OCI-LY1 (cell line): ENCODE data around the gene AP2A2.

Source experiments
- H2AFZ ChIP-seq: fragments of 200-600 bp; sonication (generic), shearing (Covaris generic); 2 replicates; pipeline ENCODE4 v1.6.0; 2014; ENCODE audit warnings: antibody characterized with exemption, mild to moderate bottlenecking, low read length
- H3F3A ChIP-seq: fragments of 200-600 bp; sonication (generic), shearing (Covaris generic); 2 replicates; pipeline ENCODE4 v1.6.0; 2014; ENCODE audit warnings: mild to moderate bottlenecking, antibody characterized with exemption, low read length, moderate library complexity; ENCODE audit not compliant: insufficient read depth
- H3K27ac ChIP-seq: fragments of 200-600 bp; sonication (generic); 2 replicates; pipeline ENCODE4 v1.5.1; 2014; ENCODE audit warnings: low read length, mixed run types, mild to moderate bottlenecking, low read depth; ENCODE audit not compliant: poor library complexity, severe bottlenecking
- H3K27me3 ChIP-seq: fragments of 200-600 bp; sonication (generic); 2 replicates; pipeline ENCODE4 v1.6.0; 2014; ENCODE audit warnings: antibody characterized with exemption, mild to moderate bottlenecking, low read length, moderate library complexity; ENCODE audit not compliant: insufficient read depth
- H3K36me3 ChIP-seq: fragments of 200-600 bp; sonication (generic); 2 replicates; pipeline ENCODE4 v1.6.1; 2014; ENCODE audit warnings: mild to moderate bottlenecking, antibody characterized with exemption, low read length, moderate library complexity, mixed read lengths; ENCODE audit not compliant: insufficient read depth
- H3K4me1 ChIP-seq: fragments of 200-600 bp; sonication (generic); 2 replicates; pipeline ENCODE4 v1.5.1; 2014; ENCODE audit warnings: mild to moderate bottlenecking, low read length, moderate library complexity; ENCODE audit not compliant: insufficient read depth, severe bottlenecking
- H3K4me2 ChIP-seq: fragments of 200-600 bp; sonication (generic), shearing (Covaris generic); 2 replicates; pipeline ENCODE4 v1.6.1; 2014; ENCODE audit warnings: low read length
- H3K4me3 ChIP-seq: fragments of 200-600 bp; sonication (generic); 2 replicates; pipeline ENCODE4 v1.5.1; 2014; ENCODE audit warnings: low read length, low read depth, mild to moderate bottlenecking, mixed read lengths; ENCODE audit not compliant: poor library complexity, severe bottlenecking
- H3K79me2 ChIP-seq: fragments of 200-600 bp; shearing (Covaris generic); 2 replicates; pipeline ENCODE4 v1.6.1; 2016; ENCODE audit warnings: mixed run types, low read length, mixed read lengths; ENCODE audit not compliant: insufficient read depth
- H3K9ac ChIP-seq: fragments of 200-600 bp; sonication (generic), shearing (Covaris generic); 2 replicates; pipeline ENCODE4 v1.6.1; 2014; ENCODE audit warnings: mild to moderate bottlenecking, low read length, mixed read lengths
- H3K9me2 ChIP-seq: fragments of 200-600 bp; sonication (generic), shearing (Covaris generic); 2 replicates; pipeline ENCODE4 v1.6.1; 2014; ENCODE audit warnings: low read depth, mild to moderate bottlenecking, low read length, mixed read lengths
- H3K9me3 ChIP-seq: fragments of 200-600 bp; shearing (Covaris generic); 2 replicates; pipeline ENCODE4 v1.6.1; 2014; ENCODE audit warnings: low read length, mixed read lengths
- H4K20me1 ChIP-seq: fragments of 200-600 bp; sonication (generic), shearing (Covaris generic); 2 replicates; pipeline ENCODE4 v1.6.0; 2016; ENCODE audit warnings: mild to moderate bottlenecking, low read length; ENCODE audit not compliant: insufficient read depth
- EZH2 ChIP-seq: fragments of 200-600 bp; sonication (generic), shearing (Covaris generic); IDR thresholded peaks from 2 replicates; pipeline ENCODE4 v1.8.0; 2017; ENCODE audit warnings: borderline replicate concordance, mixed run types, mild to moderate bottlenecking, antibody characterized with exemption, low read length, moderate library complexity, mixed read lengths
- TF ChIP-seq, protein P1 (sequence below): fragments of 200-600 bp; sonication (generic), shearing (Covaris generic); IDR thresholded peaks from 2 replicates; pipeline ENCODE4 v1.5.1; 2017; ENCODE audit warnings: mild to moderate bottlenecking, antibody characterized with exemption, low read length, moderate library complexity, mixed read lengths

Gene AP2A2

DNA sequence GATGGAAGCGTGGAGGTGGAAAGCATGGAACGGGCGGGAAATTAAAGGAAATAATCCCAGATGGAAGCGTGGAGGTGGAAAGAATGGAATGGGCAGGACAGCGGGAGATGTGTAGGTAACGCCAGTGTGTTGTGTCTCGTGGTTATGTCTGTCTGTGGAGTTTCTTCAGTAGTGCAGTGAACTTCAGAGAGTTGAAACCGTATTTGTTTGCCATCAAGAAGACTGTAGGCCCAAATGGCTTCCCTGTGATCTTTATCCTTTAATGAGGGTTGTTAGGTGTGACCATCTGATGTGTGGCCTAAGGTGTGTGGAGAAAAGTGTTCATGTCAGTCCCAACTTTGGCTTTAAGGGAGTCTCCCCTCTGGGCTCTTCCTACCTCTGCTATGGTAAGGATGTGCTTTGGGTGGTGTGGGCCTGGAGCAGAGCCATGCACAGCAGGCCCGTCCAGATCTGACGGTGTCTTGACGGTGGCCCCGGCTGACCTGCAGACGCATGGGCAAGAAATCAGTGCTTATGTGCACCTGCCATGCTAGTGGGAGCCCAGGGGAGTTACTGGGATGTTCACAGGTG is 39.6 kb downstream of the AP2A2 start:
- Histone ChIP-seq H2AFZ (no peak overlapping the region), H3K27me3 (no peaks in the 10 kb centered on the region), H3K27ac (no peak overlapping the region), H3K9me3 (no peaks in the 10 kb centered on the region), H3K4me1 (peaks cover 27% of the 10 kb centered on the region), H4K20me1 (no peaks in the 10 kb centered on the region), H3K9ac (no peak overlapping the region), H3K9me2 (no peaks in the 10 kb centered on the region), H3K36me3 (peaks cover 11% of the 10 kb centered on the region; the same call in 1 of the 2 replicates), H3K4me3 (no peak overlapping the region), H3F3A (no peaks in the 10 kb centered on the region), H3K79me2 (no peaks in the 10 kb centered on the region), H3K4me2 (no peak overlapping the region)
- TF ChIP-seq, protein P1, sequence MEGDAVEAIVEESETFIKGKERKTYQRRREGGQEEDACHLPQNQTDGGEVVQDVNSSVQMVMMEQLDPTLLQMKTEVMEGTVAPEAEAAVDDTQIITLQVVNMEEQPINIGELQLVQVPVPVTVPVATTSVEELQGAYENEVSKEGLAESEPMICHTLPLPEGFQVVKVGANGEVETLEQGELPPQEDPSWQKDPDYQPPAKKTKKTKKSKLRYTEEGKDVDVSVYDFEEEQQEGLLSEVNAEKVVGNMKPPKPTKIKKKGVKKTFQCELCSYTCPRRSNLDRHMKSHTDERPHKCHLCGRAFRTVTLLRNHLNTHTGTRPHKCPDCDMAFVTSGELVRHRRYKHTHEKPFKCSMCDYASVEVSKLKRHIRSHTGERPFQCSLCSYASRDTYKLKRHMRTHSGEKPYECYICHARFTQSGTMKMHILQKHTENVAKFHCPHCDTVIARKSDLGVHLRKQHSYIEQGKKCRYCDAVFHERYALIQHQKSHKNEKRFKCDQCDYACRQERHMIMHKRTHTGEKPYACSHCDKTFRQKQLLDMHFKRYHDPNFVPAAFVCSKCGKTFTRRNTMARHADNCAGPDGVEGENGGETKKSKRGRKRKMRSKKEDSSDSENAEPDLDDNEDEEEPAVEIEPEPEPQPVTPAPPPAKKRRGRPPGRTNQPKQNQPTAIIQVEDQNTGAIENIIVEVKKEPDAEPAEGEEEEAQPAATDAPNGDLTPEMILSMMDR = no peak
- no peak for TF ChIP-seq EZH2

DNA sequence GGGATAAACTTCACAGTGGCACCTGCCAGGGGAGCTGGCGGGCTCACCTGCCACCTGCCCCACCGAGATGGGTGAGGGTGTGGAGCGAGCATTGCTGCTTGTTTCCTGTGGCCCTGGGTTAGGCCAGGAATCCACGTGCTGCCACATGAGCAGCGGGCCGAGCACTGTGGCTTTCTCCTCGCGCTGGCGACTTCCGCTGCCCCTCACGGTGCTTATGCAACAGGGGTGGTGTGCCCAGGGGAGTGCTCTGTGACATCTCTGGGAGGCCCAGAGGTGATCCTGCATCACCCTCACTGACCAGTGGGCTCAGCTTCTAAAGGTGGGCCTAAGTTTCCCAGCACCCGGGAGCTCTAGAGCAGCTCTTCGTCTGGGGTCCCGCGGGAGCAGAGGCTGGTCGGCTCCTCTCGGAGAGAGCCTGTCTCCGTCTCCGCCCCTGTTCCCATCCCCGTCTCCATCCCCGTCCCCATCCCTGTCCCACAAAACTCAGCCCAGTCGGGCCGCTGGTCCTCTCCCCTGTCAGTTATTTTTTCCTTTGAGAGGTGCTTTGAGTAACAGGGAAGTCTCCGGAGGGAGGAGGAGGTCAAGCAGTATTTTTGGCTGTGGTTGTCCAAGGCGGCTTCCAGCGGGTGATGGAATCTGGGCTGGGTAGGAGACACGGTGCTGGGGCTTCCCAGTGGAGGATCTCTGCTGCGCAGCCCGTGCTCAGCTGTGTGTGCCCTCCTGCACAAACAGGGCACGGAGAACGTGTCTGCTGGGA is 42.5 kb downstream of the AP2A2 start:
- Histone ChIP-seq H3K27me3 (no peaks in the 10 kb centered on the region), H3K9ac (peak overlapping the region; percentile 25; the same call in 1 of the 2 replicates), H2AFZ (no peak overlapping the region), H4K20me1 (no peaks in the 10 kb centered on the region), H3K27ac (peak overlapping the region; percentile 75), H3K9me2 (no peaks in the 10 kb centered on the region), H3K9me3 (no peaks in the 10 kb centered on the region), H3K4me3 (no peak overlapping the region), H3K36me3 (peaks cover 32% of the 10 kb centered on the region; the same call in 1 of the 2 replicates), H3K4me1 (peaks cover 35% of the 10 kb centered on the region), H3K79me2 (no peaks in the 10 kb centered on the region), H3F3A (no peaks in the 10 kb centered on the region), H3K4me2 (peak overlapping the region; percentile 14; the same call in 1 of the 2 replicates)
- TF ChIP-seq, protein P1 = no peak
- TF ChIP-seq EZH2 = no peak

DNA sequence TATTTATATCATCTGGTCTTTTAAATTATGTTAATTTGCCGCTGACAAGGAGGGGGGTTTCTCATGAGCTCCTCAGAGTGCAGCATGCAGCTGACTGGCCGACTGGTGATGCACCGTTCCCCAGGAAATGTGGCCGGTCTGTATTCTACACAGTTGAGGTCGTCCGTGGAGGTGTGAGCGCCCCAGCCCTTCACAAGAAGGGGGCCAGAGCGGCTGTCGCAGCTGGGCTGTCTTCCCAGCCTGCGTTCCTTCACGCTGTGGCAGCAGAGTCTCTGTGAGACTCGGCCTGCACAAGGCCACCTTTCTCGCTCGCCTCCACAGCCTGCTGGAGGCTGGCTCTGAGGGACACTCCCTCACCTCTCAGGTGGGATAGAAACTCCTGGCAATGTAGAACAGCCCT is 43.2 kb downstream of the AP2A2 start:
- no peak overlapping the region for H2AFZ ChIP-seq
- H3K9me2 ChIP-seq = no peaks in the 10 kb centered on the region
- H3K79me2 ChIP-seq = no peaks in the 10 kb centered on the region
- no peak overlapping the region for H3K4me3 ChIP-seq
- no peaks in the 10 kb centered on the region for H3F3A ChIP-seq
- peak overlapping the region; percentile 14; the same call in 1 of the 2 replicates for H3K4me2 ChIP-seq
- H3K9me3 ChIP-seq = no peaks in the 10 kb centered on the region
- H3K4me1 ChIP-seq = peaks cover 35% of the 10 kb centered on the region
- no peaks in the 10 kb centered on the region for H4K20me1 ChIP-seq
- H3K27ac ChIP-seq = peak overlapping the region; percentile 75
- H3K27me3 ChIP-seq = no peaks in the 10 kb centered on the region
- TF ChIP-seq, protein P1 = no peak
- no peak for TF ChIP-seq EZH2
- H3K36me3 ChIP-seq = peaks cover 31% of the 10 kb centered on the region; the same call in 1 of the 2 replicates
- H3K9ac ChIP-seq = peak overlapping the region; percentile 25; the same call in 1 of the 2 replicates
